Measurements from ENCODE around the gene LENEP. TPM values are rescaled to one million over a fixed set of nuclear protein-coding genes. Genes with fewer than 3 reads are reported as not detected.
A peak's percentile ranks its signal among the peaks of the same experiment; 100 is the strongest.

LENEP gene
- total RNA-seq, 1 donor from 2014 or later: 0.72 TPM

- peaks cover 9% of the 10 kb centered on the region for H3K36me3 Mint-ChIP-seq (ENCODE audit: low read depth)
- peaks cover 52% of the 10 kb centered on the region for H3K4me1 Mint-ChIP-seq (ENCODE audit: low read depth)
- no peak for TF ChIP-seq CTCF (IDR thresholded peaks at IDR 0.05)
These were observed 21.9 kb upstream of the LENEP start for GRCh38 chr1:154971341-154971998.

GRCh38 chr1:154972213-154972516 is 21.2 kb upstream of the LENEP start:
- H3K27me3 Mint-ChIP-seq (ENCODE audit: low read depth): no peaks in the 10 kb centered on the region

More at GRCh38 chr1:154971341-154971998, 21.9 kb upstream of the LENEP start:
- DNase-seq (ENCODE audit: low spot score): no peak
- no peaks in the 10 kb centered on the region for H3K27me3 Mint-ChIP-seq (ENCODE audit: low read depth)
- no peak overlapping the region for H3K27ac Mint-ChIP-seq (ENCODE audit: unreplicated experiment)
- no peak overlapping the region for H3K4me3 Mint-ChIP-seq (ENCODE audit: unreplicated experiment)
- no peaks in the 10 kb centered on the region for H3K9me3 Mint-ChIP-seq (ENCODE audit: low read depth)

GRCh38 chr1:154972517-154973343 is 20.7 kb upstream of the LENEP start:
- DNase-seq (ENCODE audit: low spot score): no peak
- Mint-ChIP-seq H3K36me3 (ENCODE audit: low read depth) (peaks cover 9% of the 10 kb centered on the region), H3K4me1 (ENCODE audit: low read depth) (peaks cover 48% of the 10 kb centered on the region), H3K27me3 (ENCODE audit: low read depth) (no peaks in the 10 kb centered on the region), H3K27ac (ENCODE audit: unreplicated experiment) (no peak overlapping the region), H3K4me3 (ENCODE audit: unreplicated experiment) (no peak overlapping the region), H3K9me3 (ENCODE audit: low read depth) (no peaks in the 10 kb centered on the region)
- TF ChIP-seq CTCF (IDR thresholded peaks at IDR 0.05): no peak

More at GRCh38 chr1:154972213-154972516, 21.2 kb upstream of the LENEP start:
- no peak overlapping the region for H3K27ac Mint-ChIP-seq (ENCODE audit: unreplicated experiment)
- peaks cover 9% of the 10 kb centered on the region for H3K36me3 Mint-ChIP-seq (ENCODE audit: low read depth)
- no peaks in the 10 kb centered on the region for H3K9me3 Mint-ChIP-seq (ENCODE audit: low read depth)
- TF ChIP-seq CTCF (IDR thresholded peaks at IDR 0.05): no peak
- no peak for DNase-seq (ENCODE audit: low spot score)
- H3K4me1 Mint-ChIP-seq (ENCODE audit: low read depth): peaks cover 51% of the 10 kb centered on the region
- no peak overlapping the region for H3K4me3 Mint-ChIP-seq (ENCODE audit: unreplicated experiment)

DNA sequence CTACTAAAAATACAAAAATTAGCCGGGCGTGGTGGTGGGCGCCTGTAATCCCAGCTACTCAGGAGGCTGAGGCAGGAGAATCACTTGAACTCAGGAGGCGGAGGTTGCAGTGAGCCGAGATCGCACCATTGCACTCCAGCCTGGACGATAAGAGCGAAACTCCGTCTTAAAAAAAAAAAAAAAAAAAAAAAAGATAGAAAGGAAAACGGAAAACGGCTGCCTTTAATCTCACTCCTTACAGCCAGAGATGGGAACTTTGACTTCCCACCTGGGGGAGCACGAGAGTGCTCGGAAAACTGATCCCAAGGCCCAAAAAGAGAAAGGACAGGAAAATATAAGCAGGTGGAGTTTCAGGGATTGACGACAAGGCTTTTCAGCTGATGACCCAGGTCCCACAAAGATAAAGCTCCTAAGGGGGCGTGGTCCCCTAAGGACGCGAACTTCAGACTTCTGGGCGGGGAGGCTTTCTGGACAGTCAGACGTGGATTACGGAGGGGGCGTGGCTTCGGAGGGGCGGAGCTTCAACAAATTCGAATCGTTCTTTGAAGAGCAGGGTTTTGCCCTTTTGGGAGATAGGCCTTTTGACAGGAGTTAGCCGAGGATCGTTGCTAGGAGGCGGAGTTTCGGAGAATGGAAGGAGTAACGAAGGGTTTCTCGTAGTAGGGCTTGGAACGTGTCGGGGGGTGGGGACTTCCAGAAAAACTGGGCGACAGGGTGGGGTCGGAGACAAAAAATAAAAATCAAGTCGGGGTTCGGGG is 19.9 kb upstream of the LENEP start:
- DNase-seq (ENCODE audit: low spot score): no peak
- H3K27me3 Mint-ChIP-seq (ENCODE audit: low read depth): no peaks in the 10 kb centered on the region
- peaks cover 40% of the 10 kb centered on the region for H3K4me1 Mint-ChIP-seq (ENCODE audit: low read depth)
- peak; percentile 67 for TF ChIP-seq CTCF (IDR thresholded peaks at IDR 0.05)
- no peaks in the 10 kb centered on the region for H3K9me3 Mint-ChIP-seq (ENCODE audit: low read depth)
- H3K36me3 Mint-ChIP-seq (ENCODE audit: low read depth): peaks cover 3% of the 10 kb centered on the region
- no peak overlapping the region for H3K27ac Mint-ChIP-seq (ENCODE audit: unreplicated experiment)
- no peak overlapping the region for H3K4me3 Mint-ChIP-seq (ENCODE audit: unreplicated experiment)
